ENCODE measurements around the gene RNASEH2C. TPM values are rescaled to one million over a fixed set of nuclear protein-coding genes. Genes with fewer than 3 reads are reported as not detected.
"Not testable (repeated sequence)": the region's sequence is repeated elsewhere in the genome, so short reads cannot be mapped to it uniquely, and the experiment has no call there.

Gene RNASEH2C
- total RNA-seq, 4 donors from 2014 or later: 72.1 to 137 (median 80.9) TPM

DNA sequence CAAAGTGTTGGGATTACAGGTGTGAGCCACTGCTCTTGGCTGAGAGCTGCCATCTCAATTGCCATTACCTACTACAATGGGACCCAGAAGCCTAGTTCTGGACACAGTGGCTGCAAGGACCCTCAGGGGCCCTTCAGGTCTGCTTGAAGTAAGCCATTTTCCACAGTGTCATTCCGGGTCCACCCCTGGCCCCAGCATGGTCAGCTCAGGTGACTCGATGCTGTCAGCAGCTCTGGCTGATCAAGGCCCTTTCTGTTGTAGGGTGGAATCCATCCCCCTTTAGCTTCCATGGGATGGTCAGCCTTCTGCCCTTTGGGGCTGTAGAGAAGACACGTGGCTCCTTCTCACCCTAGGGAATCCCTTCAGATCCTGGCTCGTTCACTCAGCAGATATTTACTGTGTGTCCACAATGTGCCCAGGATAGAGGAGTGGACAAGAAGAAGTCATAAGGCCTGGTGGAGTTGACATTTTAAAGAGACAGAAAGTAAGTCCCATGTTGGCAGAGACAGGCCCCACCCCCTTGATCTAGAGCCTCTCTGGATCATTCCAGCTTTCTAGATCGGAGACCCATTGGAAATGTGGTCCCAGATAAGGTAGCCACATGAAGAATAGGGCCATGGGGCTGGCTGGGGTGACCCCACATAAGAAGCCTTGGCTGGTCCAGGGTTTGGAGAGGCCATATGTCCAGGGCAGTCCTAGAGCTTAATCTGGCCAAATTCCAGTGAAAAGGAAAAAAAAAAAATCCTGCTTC, 23.6 kb downstream of the RNASEH2C start:
- Histone ChIP-seq H3K9me3 (no peaks in the 10 kb centered on the region), H3K4me3 (no peak overlapping the region), H3K27me3 (no peaks in the 10 kb centered on the region), H3K36me3 (no peaks in the 10 kb centered on the region), H3K4me1 (peaks cover 7 to 12% (median 11%) of the 10 kb centered on the region in 4 donors), H3K27ac (replicated peaks in 1 of 4) (no peak overlapping the region)
- DNase-seq (ENCODE audit: extremely low spot score): no peak
- intact Hi-C loops (cut with DNase I): no loop called here
- TF ChIP-seq POLR2A (IDR thresholded peaks at IDR 0.05; ENCODE audit: low read depth) (no peak), EP300 (IDR thresholded peaks at IDR 0.05) (no peak), POLR2AphosphoS5 (IDR thresholded peaks at IDR 0.05) (no peak)
- TF ChIP-seq, protein P1, sequence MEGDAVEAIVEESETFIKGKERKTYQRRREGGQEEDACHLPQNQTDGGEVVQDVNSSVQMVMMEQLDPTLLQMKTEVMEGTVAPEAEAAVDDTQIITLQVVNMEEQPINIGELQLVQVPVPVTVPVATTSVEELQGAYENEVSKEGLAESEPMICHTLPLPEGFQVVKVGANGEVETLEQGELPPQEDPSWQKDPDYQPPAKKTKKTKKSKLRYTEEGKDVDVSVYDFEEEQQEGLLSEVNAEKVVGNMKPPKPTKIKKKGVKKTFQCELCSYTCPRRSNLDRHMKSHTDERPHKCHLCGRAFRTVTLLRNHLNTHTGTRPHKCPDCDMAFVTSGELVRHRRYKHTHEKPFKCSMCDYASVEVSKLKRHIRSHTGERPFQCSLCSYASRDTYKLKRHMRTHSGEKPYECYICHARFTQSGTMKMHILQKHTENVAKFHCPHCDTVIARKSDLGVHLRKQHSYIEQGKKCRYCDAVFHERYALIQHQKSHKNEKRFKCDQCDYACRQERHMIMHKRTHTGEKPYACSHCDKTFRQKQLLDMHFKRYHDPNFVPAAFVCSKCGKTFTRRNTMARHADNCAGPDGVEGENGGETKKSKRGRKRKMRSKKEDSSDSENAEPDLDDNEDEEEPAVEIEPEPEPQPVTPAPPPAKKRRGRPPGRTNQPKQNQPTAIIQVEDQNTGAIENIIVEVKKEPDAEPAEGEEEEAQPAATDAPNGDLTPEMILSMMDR (IDR thresholded peaks at IDR 0.05): no peak
- WGBS: 88% methylated on average over 5 of the region's 5 CpGs

- Histone ChIP-seq H3K27me3 (no peaks in the 10 kb centered on the region), H3K4me1 (peaks cover 7 to 12% (median 11%) of the 10 kb centered on the region in 4 donors), H3K4me3 (no peak overlapping the region), H3K9me3 (no peaks in the 10 kb centered on the region), H3K36me3 (no peaks in the 10 kb centered on the region), H3K27ac (replicated peaks in 1 of 4) (no peak overlapping the region)
- WGBS: 79% methylated on average over 12 of the region's 12 CpGs
- intact Hi-C loops (cut with DNase I): no loop called here
- no peak for TF ChIP-seq EP300 (IDR thresholded peaks at IDR 0.05)
- TF ChIP-seq POLR2AphosphoS5 (IDR thresholded peaks at IDR 0.05): peak in 1 of 2 donors; percentile 31
- DNase-seq (ENCODE audit: extremely low spot score): no peak
These were observed 24.9 kb downstream of the RNASEH2C start for GRCh38 chr11:65695459-65696241.

- Histone ChIP-seq H3K27ac (replicated peaks in 1 of 4) (no peak overlapping the region), H3K4me3 (no peak overlapping the region), H3K27me3 (no peaks in the 10 kb centered on the region), H3K36me3 (no peaks in the 10 kb centered on the region), H3K4me1 (peaks cover 7 to 12% (median 11%) of the 10 kb centered on the region in 4 donors), H3K9me3 (no peaks in the 10 kb centered on the region)
- no peak for DNase-seq (ENCODE audit: extremely low spot score)
- TF ChIP-seq POLR2A (IDR thresholded peaks at IDR 0.05; ENCODE audit: low read depth): no peak
- TF ChIP-seq POLR2AphosphoS5 (IDR thresholded peaks at IDR 0.05): no peak
- TF ChIP-seq EP300 (IDR thresholded peaks at IDR 0.05): no peak
- TF ChIP-seq, protein P1 (IDR thresholded peaks at IDR 0.05): no peak
- intact Hi-C loops (cut with DNase I): no loop called here
- WGBS: 76% methylated on average over 11 of the region's 11 CpGs
These were observed 28.2 kb downstream of the RNASEH2C start for GRCh38 chr11:65692367-65692766.

GRCh38 chr11:65691847-65692246, 28.8 kb downstream of the RNASEH2C start:
- intact Hi-C loops (cut with DNase I): not testable (repeated sequence)
- 94% methylated on average over 8 of the region's 8 CpGs for WGBS
- peaks cover 7 to 12% (median 11%) of the 10 kb centered on the region in 4 donors for H3K4me1 ChIP-seq

DNA sequence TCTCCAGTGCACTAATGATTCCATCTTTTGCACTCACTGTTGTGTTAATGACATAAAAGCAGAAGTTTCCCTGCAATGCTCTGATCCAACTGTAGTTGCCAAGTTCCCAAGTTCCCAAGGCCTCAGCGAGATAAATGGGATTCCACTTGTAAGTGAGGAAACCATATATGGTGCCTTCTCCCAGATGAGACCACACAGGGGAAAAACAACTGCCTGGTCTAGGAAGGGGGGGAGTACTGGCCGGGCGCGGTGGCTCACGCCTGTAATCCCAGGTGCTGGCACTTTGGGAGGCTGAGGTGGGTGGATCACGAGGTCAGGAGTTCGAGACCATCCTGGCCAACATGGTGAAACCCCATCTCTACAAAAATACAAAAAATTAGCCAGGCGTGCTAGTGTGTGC, 34.6 kb downstream of the RNASEH2C start:
- DNase-seq (ENCODE audit: extremely low spot score): no peak
- no peaks in the 10 kb centered on the region for H3K36me3 ChIP-seq
- H3K27ac ChIP-seq (replicated peaks in 1 of 4): peak overlapping the region; percentile 59 to 77 (median 69)
- peaks cover 0 to 9% (median 8%) of the 10 kb centered on the region in 4 donors for H3K4me1 ChIP-seq
- H3K4me3 ChIP-seq: no peak overlapping the region
- H3K9me3 ChIP-seq: no peaks in the 10 kb centered on the region
- WGBS: 51% methylated on average over 8 of the region's 8 CpGs
- intact Hi-C loops (cut with DNase I): no loop called here
- TF ChIP-seq POLR2AphosphoS5 (IDR thresholded peaks at IDR 0.05) (peak; percentile 32 to 71), POLR2A (IDR thresholded peaks at IDR 0.05; ENCODE audit: low read depth) (no peak)
- TF ChIP-seq, protein P1 (IDR thresholded peaks at IDR 0.05): peak in 1 of 3 experiments; percentile 5
- H3K27me3 ChIP-seq: no peaks in the 10 kb centered on the region

More at GRCh38 chr11:65691847-65692246, 28.8 kb downstream of the RNASEH2C start:
- H3K27me3 ChIP-seq; H3K4me3 ChIP-seq; H3K9me3 ChIP-seq; H3K36me3 ChIP-seq; H3K27ac ChIP-seq (replicated peaks in 1 of 4); DNase-seq (ENCODE audit: extremely low spot score): not testable (repeated sequence)

DNA sequence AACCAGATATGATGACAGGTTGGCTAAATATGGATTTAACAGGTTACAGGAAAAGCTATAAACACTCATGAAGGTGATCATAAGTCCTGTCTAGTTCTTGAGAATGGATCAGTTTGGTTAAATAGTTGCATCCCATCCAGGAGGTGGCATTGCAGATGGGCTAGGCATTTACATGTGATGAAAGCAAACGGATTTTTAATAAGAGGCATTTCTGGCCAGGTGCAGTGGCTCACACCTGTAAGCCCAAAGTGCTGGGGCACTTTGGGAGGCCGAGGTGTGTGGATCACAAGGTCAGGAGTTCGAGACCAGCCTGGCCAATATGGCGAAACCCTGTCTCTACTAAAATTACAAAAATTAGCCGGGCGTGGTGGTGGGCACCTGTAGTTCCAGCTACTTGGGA, 37.1 kb downstream of the RNASEH2C start:
- H3K4me3 ChIP-seq; H3K27me3 ChIP-seq; H3K27ac ChIP-seq (replicated peaks in 1 of 4); H3K36me3 ChIP-seq; DNase-seq (ENCODE audit: extremely low spot score); intact Hi-C loops (cut with DNase I); H3K9me3 ChIP-seq; H3K4me1 ChIP-seq: not testable (repeated sequence)
- 92% methylated on average over 6 of the region's 6 CpGs for WGBS
